Stimulated activated CD4-positive, alpha-beta T cell treated with anti-CD3 and anti-CD28 coated beads, Interleukin-15, amount 100 ng/mL, for 48 hours (primary cell): ENCODE measurements around the gene NUCB1.

Experiments
- DNase-seq, 2 donors: peaks; one replicate each; pipeline ENCODE4 v3.0.0-alpha.2; 2020; ENCODE audit warnings: low read depth in 2 of 2

NUCB1 gene

GRCh38 chr19:48934837-48935236, 34.7 kb downstream of the NUCB1 start:
- no peak for DNase-seq

DNA sequence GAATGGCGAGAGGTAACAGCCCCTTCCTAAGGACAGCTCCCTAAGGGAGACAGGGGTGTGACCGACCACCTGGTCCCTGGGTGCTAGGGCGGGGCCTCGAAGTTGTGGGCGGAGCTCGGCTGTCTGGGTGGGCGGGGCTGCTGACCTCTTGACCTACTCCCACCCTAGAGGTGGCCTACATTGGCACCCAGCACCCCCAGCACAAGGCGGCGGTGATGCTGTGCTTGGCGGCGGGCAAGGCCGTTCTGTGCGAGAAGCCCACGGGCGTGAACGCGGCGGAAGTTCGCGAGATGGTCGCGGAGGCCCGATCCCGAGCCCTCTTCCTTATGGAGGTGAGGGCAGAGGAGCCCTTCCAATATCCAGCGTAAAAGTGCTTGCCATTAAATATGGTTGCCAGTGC, 35.8 kb downstream of the NUCB1 start:
- no peak for DNase-seq

DNA sequence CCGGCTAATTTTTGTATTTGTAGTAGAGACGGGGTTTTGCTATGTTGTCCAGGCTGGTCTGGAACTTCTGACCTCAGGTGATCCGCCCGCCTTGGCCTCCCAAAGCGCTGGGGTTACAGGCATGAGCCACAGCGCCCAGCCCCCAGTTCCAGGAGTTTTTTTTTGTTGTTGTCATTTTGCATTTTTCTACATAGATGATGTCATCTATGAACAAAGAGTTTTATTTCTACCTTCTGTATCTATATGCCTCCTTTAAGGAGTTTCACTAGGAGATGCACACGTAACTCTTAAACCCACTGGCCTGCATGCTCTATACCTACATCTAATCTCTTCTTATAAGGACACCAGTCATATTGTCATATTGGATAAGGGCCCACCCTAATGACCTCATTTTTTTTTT, 38.1 kb downstream of the NUCB1 start:
- DNase-seq = no peak

DNA sequence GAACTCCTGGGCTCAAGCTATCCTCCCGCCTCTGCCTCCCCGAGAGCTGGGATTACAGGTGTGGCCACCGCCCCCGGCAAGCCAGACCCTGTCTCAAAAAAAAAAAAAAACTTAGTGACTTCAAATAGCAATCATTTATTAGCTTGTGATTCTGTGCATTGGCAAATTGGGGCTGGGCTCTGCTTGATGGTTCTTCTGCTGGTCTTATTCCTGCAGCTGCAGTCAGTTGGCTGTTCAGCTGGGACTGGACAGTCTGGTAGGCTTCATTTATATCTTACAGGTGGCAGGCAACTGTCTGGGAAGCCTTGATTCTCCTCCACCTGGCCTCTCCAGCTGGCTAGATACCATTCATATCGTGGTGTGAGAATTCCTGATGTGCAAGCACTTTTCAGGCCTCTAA, 40.8 kb downstream of the NUCB1 start:
- DNase-seq = no peak

GRCh38 chr19:48943081-48943480, 43.0 kb downstream of the NUCB1 start:
- no peak for DNase-seq

- DNase-seq = no peak
Observed at GRCh38 chr19:48945415-48945814, 45.3 kb downstream of the NUCB1 start.

DNA sequence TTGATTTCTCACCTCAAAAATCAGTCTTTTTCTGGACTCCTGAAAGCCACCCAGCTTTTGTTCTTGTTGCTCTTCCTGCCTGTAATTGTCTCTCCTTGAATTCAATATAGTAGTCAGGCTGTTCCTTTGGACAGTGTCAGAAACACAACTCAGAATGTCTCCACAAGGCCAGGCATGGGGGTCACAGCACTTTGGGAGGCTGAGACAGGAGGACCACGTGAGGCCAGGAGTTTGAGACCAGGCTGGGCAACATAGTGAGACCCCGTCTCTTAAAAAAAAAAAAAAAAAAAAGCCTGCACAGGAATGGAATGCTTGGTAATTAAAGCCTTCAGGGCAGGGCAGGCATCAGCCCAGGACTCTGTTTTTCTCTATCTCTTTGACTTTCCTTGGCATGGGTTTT, 45.7 kb downstream of the NUCB1 start:
- DNase-seq = no peak

DNA sequence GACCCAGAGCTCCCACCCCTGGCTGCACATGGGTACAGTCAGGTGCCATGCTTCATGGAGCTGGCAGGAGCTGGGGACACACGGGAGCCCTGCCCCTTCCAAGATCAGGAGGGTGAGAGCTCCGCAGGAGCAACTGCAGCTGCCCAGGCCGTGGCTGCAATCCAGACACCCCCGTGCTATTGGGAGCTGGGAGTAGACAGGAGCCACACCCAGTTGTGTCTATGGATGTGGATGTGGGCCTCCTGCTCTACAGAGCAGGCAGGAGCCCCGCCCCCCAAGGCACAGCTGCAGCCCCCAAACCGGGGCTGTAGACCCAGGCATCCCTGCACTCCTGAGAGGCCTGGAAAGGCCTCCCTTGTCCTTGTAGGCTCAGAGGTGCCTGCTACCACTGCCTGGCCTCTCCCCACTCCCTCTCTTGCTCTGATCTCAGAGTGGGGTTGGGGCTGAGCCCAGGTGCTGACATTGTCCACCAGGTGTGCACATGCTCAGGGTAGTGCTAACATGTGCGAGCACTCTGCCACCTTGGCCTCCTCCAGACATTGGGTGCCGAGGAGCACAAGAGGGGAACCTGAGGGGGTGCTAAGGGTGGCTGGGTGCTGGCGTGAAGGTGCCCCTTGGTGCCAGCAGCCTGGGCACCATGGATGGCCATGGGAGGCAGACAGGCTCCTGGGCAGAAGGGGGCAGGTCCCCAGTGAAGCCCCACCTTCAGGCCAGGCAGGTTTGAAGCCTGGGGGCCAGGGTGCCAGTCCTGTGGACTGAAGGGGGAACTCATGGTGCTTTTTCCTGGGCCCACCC, 46.5 kb downstream of the NUCB1 start:
- no peak for DNase-seq

DNA sequence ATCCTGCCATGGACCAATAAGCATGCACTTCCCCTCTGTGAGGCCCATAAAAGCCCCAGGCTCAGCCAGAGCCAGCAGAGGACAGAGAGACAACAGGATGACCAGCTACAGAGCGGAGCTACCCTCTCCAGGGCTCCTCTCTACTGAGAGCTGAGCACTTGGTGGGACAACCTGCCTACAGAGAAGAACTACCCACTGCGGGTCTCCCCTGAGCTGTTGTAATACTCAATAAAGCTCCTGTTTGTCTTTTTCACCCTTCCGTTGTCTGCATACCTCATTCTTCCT, 47.1 kb downstream of the NUCB1 start:
- no peak for DNase-seq

DNA sequence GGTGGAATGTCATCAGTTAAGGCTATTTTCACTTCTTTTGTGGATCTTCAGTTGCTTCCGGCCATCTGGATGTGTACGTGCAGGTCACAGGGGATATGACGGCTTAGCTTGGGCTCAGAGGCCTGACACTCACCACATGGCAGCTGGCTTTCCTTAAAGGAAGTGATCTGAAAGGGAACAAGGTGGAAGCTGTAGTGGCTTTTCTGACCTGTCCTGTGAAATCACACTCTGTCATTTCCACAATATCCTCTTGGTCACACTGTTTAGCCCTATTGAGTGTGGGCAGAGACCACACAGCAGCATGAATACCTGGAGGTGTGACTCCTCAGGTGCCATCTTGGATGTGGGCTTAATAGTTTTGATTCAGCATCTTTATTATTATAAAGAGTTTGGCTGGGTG, 50.0 kb downstream of the NUCB1 start:
- DNase-seq = no peak

GRCh38 chr19:48950830-48951519, 50.9 kb downstream of the NUCB1 start:
- DNase-seq = no peak

DNA sequence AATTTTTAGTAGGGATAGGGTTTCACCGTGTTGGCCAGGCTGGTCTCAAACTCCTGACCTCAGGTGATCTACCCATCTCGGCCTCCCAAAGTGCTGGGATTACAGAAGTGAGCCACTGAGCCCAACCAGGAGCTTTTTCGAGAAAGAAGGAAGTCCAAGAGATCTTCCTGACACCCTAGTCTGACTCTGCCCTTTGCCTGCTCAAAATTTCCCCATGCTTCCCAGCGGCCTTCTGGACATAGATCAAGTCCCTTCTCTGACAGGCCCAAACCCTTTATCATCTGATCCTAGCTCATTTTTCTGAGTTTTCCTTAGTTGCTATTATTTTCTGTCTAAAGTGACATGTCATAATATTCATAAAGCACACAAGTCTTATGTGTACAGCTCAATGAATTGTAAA, 53.0 kb downstream of the NUCB1 start:
- DNase-seq = no peak

GRCh38 chr19:48953990-48954594, 54.0 kb downstream of the NUCB1 start:
- DNase-seq = no peak

DNA sequence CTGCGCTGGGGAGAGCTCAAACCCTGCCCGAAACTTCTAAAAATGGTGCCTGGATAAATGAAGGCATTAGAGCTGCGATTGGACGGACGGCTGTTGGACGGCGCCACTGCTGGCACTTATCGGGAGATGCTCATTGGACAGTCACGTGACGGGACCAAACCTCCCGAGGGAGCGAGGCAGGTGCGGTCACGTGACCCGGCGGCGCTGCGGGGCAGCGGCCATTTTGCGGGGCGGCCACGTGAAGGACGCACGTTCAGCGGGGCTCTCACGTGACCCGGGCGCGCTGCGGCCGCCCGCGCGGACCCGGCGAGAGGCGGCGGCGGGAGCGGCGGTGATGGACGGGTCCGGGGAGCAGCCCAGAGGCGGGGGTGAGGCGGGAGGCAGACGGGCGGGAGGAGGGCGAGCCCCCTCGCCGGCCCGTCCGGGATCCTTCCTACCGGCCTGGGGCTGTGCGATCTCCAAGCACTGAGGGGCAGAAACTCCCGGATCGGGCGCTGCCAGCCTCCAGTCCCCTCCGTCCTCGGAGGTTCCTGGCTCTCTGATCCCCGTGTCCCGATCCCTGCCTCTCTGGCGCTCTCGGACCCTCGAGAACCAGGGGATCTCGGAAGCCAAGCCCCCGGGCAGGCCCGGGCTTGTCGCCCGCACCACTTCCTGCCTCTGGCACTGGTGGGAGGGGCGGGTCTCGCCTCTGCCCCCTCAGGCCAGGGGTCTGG, 54.6 kb downstream of the NUCB1 start, which contains the start of gene BAX:
TSS of gene BAX (plus strand) at position 281 of the 713 bp plus-strand sequence. CDS start at position 335, 54 bp downstream.
- peak; percentile 94 to 96 for DNase-seq

DNA sequence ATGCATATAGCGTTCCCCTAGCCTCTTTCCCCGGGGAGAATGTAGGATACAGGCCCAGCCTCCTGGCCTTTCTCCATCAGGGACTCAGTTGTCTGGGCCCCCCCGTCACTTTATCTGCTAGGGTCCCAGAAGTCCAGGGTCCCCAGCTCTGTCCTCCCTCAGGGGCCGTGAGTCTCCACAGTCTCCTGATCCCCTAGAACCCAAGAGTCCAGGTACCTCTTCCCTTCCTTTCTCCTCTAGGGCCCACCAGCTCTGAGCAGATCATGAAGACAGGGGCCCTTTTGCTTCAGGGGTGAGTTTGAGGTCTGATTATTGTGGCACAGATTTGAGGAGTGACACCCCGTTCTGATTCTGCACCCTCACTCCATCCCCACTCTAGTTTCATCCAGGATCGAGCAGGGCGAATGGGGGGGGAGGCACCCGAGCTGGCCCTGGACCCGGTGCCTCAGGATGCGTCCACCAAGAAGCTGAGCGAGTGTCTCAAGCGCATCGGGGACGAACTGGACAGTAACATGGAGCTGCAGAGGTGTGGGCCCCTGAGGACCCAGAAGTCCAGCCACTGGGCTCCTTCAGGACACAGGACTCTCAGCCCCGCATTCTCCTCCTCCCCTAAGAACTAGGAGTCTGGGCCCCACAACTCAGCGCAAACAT, 55.3 kb downstream of the NUCB1 start:
- DNase-seq = no peak

DNA sequence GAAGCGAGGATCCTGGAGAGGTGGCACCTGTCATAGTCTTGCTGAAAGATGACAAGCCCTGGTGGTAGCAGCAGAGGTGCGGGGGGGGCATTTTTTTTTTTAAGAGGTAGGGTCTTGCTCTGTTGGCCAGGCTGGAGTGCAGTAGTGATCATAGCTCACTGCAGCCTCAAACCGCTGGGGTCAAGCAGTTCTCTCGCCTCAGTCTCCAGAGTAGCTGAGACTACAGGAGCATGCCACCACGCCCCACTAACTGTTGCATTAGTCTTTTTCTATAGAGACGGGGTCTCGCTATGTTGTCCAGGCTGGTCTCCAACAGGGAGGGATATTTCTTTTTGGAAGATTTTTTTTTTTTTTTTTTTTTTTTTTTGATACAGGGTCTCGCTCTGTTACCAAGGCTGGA, 57.9 kb downstream of the NUCB1 start:
- DNase-seq = no peak

DNA sequence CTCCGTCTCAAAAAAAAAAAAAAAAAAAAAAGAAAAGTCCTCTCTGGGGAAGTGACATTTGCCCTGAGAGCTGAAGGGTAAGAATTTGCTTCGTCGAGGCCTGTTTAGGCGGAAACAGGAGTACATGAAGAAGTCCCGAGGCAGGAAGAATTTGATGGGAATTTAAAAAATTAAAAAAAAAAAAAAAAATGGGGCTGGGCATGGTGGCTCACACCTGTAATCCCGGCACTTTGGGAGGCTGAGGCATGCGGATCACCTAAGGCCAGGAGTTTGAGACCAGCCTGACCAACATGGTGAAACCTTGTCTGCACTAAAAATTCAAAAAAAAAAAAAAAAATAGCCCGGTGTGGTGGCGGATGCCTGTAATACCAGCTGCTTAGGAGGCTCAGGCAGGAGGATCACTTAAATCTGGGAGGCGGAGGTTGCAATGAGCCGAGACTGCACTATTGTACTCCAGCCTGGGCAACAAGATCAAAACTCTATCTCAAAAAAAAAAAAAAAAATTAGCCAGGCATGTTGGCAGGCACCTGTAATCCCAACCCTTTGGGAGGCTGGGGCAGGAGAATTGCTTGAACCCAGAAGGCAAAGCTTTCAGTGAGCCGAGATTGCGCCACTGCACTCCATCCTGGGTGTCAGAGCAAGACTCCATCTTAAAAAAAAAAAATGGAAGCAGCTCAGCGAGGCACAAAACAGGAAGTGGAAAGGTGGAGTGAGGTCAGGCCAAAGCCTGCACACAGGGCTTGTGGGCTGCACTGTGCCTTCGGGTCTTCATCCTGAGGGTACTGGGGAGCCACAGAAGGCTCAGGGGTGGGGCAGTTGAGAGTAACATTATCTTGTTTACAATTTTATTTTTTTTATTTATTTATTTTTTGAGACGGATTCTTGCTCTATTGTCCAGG, 59.5 kb downstream of the NUCB1 start:
- DNase-seq = no peak

DNA sequence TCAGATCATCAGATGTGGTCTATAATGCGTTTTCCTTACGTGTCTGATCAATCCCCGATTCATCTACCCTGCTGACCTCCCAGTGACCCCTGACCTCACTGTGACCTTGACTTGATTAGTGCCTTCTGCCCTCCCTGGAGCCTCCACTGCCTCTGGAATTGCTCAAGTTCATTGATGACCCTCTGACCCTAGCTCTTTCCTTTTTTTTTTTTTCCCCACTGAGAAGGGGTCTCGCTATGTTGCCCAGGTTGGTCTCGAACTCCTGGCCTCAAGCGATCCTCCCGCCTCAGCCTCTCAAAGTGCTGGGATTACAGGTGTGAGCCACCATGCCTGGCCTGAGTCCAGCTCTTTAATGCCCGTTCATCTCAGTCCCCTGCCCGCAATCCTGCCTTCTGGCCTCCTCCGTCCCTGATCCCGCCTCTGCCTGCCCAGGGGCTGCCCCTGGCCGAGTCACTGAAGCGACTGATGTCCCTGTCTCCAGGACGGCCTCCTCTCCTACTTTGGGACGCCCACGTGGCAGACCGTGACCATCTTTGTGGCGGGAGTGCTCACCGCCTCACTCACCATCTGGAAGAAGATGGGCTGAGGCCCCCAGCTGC, 61.0 kb downstream of the NUCB1 start:
- DNase-seq = no peak

- DNase-seq = no peak
Observed at GRCh38 chr19:48961673-48962028, 61.5 kb downstream of the NUCB1 start.

DNA sequence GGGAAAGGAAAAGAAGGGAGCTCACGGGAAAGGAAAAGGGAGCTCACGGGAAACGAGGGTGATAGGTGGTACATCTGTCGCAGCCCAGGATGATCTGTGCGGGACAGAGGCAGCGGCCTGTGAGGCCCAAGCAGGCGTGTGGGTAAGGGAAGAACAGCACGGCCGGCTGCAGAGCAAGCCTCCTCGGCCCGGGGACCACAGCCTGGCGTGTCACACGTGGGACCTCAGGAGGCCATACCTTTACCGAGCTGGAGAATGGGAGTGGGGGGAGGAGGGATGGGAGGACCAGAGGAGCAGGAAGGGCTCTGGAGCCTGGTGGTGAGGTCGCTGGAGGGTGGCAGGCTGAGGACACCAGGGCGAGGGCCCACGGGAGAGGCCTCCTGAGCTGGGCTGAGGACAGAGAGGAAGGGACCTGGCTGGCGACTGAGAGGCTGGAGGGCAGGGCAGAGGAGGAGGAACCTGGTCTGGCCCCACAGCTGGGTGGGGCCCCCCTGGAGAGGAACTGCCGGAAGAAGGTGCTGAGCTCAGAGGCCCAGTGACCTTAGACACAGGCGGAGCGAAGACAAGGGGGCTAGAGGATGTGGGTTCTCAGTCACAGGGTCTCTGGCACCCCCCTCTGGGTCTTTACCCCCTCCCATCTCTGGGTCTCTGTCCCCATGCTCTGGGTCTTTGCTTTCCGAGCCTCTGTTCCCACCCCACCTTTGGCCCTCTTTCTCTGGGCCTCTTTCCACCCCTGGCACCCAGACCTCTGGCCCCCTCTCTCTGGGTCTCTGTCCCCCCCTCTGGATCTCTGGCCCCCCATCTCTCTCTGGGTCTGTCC, 62.1 kb downstream of the NUCB1 start:
- DNase-seq = no peak
